GM18907 (cell line): Measurements from ENCODE around the gene RHPN2.

ENCODE experiments used
- ATAC-seq: cut with Tn5 transposase; IDR thresholded peaks from one replicate; pipeline ENCODE4 v1.9.1; 2021; ENCODE audit warnings: mild to moderate bottlenecking, moderate library complexity; ENCODE audit not compliant: unreplicated experiment

The RHPN2 gene

DNA sequence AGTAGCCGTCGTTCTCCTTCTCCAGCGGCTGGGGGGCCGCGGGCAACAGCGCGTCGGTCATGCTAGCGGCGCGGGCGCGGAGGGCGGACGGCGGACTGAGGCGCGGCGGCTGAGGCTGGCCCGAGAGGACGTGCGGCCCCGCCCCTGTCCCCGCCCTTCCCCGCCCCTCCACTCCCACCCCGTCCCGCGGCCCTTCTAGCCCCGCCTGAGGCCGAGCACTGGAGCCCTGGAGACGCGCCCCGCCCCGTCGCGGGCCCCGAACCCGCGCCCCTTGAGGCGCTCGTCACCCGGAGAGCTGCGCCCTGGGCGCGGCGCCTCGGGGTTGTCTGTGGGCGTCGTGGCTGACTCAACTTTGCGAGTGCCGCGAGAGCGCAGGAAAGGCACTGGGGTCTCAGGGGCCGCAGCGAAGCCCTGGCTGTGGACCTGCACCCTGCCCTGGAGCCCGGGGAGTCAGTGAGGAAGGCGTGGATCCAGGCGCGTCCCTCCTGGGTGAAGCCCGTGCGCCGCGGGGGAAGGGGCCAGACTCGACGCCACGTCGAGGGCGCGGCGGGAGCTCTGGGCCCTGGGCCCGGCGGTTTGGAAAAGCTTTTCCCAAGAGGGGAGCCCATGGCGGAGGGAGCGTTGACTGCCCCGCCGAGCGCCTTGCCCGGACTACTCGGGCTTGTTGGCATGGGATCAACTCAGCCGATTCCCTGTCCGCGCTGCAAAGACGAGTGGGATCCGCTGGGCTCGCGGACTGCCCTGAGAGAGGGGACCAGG is at the start of gene RHPN2:
Gene RHPN2 (minus strand): TSS at position 97 of the 759 bp plus-strand sequence. CDS start 36 bp downstream, at position 61.
- ATAC-seq: peak; percentile 79

GRCh38 chr19:33114312-33114711 is 49.6 kb upstream of the RHPN2 start:
- no peak for ATAC-seq

DNA sequence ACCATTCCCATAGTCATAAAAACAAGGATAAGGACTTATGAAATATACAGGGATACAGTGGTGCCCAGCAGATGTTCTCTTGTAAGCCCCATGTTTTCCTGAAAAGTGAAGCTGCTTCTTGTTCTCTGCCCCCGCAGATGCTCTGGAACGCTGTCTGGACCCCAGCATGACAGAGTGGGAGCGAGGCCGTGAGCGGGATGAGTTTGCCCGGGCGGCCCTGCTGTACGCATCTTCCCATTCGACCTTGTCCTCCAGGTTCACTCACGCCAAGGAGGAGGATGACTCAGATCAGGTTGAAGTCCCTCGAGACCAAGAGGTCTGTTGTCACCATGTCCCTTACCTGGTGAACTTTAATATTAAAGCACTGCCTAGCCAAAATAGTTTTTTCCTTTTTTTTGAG is 46.9 kb upstream of the RHPN2 start:
- ATAC-seq: no peak

GRCh38 chr19:33110137-33110910 is 45.6 kb upstream of the RHPN2 start:
- ATAC-seq: no peak

DNA sequence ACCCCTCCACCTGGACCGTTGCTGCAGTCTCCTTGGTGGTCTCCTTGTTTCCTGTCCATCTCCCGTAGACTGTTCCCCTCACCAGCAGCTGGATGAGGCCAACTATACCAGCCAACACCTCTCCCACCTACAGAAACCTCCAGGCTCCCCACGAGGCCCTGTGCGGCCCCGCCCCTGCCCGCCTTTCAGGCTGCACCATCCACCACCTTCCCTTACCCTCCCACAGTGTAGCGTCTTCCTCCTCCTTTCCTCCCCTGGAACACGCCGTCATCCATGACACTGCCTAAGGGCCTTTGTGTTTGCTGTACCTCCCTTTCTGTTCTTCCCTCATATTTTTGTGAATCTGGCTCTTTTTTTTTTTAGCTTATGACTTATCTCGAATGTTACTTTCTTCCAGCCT is 43.5 kb upstream of the RHPN2 start:
- no peak for ATAC-seq

DNA sequence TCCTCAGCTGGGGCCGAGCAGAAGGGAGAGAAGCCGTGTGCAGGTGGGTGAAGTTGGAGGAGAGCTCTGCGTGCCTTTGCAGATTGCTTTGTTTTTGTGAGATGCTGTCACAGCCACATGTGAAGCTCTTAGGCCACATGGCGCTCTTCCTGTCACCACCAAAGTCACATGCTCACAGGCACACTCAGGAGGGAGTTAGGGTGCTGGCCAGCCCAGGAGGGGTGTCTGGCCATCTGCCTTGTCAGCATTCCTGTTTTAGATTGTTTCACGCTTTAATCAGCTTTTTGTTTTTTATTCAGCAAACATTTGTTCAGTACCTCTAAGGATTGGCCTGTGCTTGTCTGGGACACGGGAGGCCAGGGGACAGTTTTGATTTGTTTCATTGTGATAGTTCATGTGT is 38.2 kb upstream of the RHPN2 start:
- ATAC-seq: no peak

- no peak for ATAC-seq
These were observed 36.4 kb upstream of the RHPN2 start for GRCh38 chr19:33100894-33101644.

GRCh38 chr19:33098055-33098534 is 33.4 kb upstream of the RHPN2 start:
- ATAC-seq: no peak

GRCh38 chr19:33096005-33096404 is 31.3 kb upstream of the RHPN2 start:
- ATAC-seq: no peak

DNA sequence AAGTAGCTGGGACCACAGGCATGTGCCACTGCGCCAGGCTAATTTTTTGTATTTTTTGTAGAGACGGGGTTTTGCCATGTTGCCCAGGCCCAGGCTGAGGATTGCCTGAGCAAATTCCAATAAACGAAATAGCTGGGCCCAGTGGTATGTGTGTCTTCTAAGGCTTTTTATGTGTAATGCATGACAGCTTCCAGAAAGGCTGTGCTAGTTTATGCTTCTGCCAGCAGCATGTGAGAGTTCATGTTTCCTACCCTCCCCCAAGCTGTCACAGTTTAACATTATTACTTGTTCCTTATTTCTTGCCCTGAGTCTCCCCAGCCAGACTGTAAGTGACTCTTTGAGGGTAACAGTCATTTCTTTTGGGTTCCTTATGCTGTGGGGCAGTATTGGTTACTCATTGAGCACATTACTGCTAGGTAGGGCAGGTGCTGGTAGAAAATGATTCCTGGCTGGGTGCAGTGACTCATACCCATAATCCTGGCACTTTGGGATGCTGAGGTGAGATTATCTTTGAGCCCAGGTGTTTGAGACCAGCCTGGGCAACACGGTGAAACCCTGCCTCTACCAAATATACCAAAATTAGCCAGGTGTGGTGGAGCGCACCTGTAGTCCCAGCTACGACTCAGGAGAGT is 29.9 kb upstream of the RHPN2 start:
- ATAC-seq: no peak

GRCh38 chr19:33093420-33094210 is 28.9 kb upstream of the RHPN2 start:
- no peak for ATAC-seq

- ATAC-seq: no peak
These were observed 25.5 kb upstream of the RHPN2 start for GRCh38 chr19:33090179-33090578.

- ATAC-seq: no peak
These were observed 24.3 kb upstream of the RHPN2 start for GRCh38 chr19:33089010-33089409.

GRCh38 chr19:33086955-33087354 is 22.3 kb upstream of the RHPN2 start:
- ATAC-seq: no peak

GRCh38 chr19:33085570-33086128 is 21.0 kb upstream of the RHPN2 start:
- ATAC-seq: no peak

GRCh38 chr19:33080761-33081681 is 16.3 kb upstream of the RHPN2 start, which contains the start of gene GPATCH1:
Gene GPATCH1 (plus strand): TSS chr19:33081181. CDS start chr19:33081194, 13 bp downstream.
- ATAC-seq: peak; percentile 90

DNA sequence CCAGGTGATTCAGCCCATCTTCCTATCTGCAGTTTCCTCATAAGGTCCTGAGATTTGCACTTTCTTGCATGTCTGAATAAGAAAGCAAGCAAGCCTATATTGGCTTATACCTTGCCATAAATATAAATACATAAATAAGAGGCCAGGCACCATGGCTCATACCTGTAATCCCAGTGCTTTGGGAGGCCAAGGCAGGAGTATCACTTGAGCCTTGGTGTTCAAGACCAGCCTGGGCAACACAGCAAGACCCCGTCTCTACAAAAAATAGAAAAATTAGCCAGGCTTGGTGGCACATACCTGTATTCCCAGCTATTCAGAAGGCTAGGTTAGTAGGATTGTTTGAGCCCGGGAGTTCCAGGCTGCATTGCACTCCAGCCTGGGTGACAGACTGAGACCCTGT is 10.8 kb upstream of the RHPN2 start:
- ATAC-seq: no peak

DNA sequence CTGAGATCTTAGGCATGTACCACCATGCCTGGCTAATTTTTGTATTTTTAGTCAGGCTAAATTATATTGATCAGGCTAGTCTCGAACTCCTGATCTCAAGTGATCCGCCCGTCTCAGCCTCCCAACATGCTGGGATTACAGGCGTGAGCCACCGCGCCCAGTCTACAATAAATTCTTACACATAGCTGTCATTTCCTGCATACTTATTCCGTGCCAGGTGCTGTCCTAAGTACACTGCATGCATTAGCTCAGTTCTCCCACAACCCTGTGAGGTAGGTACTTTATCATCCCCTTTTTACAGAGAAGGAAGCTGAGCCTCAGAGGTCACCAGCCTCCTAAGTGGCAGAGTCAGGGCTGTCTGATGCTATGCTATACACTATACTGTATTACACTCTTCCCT is 7.2 kb upstream of the RHPN2 start:
- ATAC-seq: no peak

DNA sequence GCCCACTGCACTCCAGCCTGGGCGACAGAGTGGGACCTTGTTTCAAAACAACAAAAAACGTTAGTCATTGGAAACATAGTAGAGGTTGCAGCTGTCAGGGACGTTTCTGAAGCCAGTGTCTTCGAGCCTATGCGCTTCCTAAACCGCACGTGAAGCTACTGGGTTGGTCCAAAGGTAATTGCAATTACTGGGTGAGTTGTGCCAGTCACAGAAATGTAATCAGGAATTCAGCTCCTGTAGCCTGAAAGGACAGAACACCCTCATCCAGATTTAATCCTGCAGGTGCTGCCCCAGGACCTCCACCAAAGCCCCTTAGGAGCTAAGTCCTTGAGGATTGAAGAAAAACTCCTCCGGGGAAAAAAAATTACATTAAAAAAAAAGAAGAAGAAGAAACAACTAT is 2.4 kb upstream of the RHPN2 start:
- no peak for ATAC-seq
